Frontal cortex (tissue), 4 donors: ENCODE results near the gene TOR2A. TPM values are rescaled to one million over a fixed set of nuclear protein-coding genes. Genes with fewer than 3 reads are reported as not detected.

Experiments
- DNase-seq, 2 donors: peaks; one replicate each; pipeline ENCODE4 v3.0.0; 2012; ENCODE audit warnings: low spot score in 2 of 2
- FAIRE-seq: peaks from 2 replicates; lab custom pipeline; 2012; peaks lifted over from hg19 to GRCh38; lab: Jason Lieb, UNC
- total RNA-seq: library from RNA; depleted of rRNA; stranded (reverse); fragments of >200 nt; gene quantifications from one replicate; pipeline ENCODE4 v1.2.3, GENCODE V29; 2014
- donor health status: control.
- donor health status: control.
- donor health status: control.

The TOR2A gene
- total RNA-seq, 1 donor from 2014 or later, result 7.3 TPM

DNA sequence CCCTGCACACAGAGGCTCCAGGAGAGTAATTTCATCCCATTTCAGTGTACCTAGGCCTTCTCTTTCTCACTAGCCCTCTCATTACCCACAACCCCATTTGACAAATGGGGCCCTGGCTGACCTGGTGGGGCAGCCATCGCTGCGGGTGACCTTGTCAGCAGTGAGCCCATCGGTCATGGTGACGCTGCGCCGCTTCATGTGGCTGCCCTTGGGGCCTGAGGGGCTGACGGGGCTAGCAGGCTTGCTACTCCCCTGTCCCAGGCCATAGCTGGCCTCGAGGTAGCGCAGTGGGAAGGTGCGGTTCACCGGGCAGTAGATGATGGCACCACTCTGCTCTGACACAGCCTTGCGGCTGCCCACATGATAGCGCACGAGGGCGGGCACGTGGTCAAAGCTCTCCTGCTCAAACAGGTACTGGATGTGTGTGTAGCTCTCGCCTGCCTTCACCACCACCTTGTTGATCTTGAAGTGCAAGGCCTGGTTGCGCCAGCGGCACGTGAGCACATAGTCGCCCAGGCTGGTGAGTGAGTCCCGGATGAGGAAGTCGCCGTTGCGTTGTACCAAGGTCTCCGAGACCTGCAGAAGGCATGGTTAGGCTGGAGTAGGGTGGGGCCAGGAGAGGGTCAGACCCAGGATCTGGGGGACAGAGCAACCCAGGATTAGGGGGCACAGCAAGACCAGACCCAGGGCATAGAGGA lies 14.1 kb upstream of the TOR2A start:
- FAIRE-seq, result no peak

GRCh38 chr9:127746959-127747569 lies 12.0 kb upstream of the TOR2A start:
- DNase-seq (no peak), FAIRE-seq (no peak)

More for the DNA sequence above, 14.1 kb upstream of the TOR2A start:
- no peak for DNase-seq

DNA sequence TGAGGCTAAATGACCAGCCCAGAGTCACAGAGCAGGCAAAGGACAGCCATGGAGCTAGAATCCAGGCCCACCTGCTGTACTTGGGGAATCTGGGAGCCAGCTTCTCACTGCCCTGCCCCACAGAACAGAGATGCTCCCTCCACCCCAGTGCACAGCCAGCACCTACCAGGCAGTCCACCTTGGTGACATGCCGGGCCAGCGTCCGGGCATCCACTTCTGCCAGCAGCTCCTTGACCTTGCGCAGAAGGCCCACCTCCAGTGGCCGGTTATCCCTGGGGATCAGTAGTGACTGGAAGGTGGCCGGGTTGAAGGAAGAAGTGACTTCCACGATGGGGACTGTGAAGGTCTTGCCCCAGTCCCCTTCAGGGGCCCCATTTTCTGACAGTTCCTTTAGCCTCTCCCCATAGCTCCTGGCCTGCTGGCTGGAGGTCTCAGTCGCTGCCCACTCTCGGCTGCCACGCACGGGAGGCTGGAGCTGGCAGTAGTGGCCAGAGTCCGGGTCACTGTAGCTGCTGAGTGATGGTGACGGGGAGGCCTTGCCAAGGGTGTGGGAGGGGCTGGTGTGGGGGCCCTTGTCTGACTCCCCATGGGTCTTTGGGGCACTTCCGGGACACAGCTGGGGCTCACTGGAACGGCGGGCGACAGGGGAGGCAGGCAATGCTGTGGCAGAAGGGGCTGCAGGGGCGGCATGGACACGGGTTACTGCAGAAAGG lies 9.5 kb upstream of the TOR2A start:
- FAIRE-seq (no peak), DNase-seq (no peak)

- FAIRE-seq (no peak), DNase-seq (peak in 1 of 2 donors; percentile 49)
Observed at GRCh38 chr9:127742435-127743088, 7.5 kb upstream of the TOR2A start.

GRCh38 chr9:127741831-127742434 lies 6.8 kb upstream of the TOR2A start:
- DNase-seq, result peak; percentile 78 to 82
- no peak for FAIRE-seq

DNA sequence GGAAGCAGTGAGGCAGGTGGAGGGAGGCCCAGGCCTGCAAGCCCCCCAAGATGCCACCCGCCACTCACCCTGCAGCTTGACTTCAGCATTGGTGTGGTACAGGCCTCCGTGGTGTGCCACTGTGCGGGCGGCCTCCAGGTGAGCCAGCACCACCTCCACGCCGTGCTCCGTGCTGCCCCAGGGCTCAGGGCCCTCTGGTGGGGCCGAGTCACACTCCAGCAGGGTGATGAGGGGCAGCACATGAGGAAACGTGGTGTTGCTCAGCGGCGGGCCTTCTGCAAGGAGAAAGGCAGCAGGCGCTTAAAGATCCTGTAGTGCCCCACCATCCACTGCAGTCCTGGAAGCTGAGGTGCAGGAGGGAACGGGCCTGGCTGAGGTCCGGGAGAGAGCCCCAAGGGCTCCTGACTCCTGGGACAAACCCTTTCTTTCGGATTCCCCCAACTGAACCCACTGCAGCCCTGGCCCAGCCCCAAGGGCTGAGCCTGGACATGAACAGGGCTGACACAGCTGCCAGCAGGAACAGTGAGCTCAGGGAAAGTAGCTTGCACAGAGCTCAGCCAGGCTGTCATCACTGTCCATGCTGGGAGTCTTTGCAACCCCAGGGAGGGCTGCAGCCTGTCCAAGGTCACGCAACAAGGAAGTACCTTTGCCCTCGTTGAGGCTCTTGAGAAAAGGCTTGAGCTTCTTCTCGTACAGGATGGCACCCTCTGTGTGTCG lies 4.7 kb upstream of the TOR2A start:
- no peak for DNase-seq
- no peak for FAIRE-seq

DNA sequence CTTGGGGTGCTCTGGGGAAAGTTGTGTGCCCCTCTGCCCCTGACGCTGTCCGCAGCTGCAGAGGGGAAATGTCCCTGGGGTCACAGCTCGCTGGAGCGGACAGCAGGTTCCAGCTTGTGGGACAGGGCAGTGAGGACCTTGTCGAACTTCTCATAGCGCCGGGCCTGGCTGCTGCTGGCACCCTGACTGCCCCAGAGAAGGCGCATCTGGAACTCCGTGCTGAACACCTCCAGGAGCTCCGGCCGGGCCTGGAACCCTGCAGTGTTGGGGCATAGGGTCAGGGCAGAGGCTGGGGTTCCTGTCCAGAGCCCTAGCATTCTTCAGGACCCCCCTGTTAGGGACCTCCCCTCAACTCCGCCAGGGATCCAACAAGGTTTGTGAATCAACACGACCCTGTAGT lies 3.6 kb upstream of the TOR2A start:
- FAIRE-seq, result no peak
- DNase-seq, result no peak

DNA sequence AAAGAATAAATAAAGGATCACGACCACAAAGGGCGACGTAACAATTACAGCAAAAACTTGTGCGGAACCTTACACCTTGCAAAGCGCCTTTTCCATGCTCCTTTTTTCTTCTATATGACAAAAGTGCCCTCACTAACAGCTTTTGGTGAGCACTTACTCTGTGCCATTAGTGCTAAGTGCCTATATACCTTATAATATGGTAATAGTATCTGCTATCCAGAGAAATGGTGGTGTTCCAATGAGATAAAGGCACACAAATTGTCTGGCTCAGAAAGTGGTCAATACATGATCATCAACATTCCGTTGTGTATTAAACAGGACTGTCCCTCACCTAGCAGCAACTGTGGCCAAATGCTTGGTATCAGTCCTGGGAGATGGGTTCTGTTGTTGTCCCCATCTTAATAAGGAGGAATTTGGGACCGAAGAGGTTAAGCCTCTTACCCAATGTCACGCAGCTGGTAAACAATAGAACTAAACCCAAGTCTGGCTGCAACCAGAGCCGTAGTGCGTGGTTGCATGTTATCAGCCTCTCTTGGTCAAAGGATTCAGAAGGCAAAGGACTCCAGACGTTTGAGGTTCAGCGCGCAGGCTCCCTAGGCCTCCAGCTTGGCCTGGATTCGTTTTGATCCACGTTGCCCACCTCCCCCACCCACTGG lies 564 bp upstream of the TOR2A start:
- FAIRE-seq, result no peak
- DNase-seq, result no peak

GRCh38 chr9:127734247-127734746 lies 797 bp downstream of the TOR2A start:
- no peak for DNase-seq
- no peak for FAIRE-seq

DNA sequence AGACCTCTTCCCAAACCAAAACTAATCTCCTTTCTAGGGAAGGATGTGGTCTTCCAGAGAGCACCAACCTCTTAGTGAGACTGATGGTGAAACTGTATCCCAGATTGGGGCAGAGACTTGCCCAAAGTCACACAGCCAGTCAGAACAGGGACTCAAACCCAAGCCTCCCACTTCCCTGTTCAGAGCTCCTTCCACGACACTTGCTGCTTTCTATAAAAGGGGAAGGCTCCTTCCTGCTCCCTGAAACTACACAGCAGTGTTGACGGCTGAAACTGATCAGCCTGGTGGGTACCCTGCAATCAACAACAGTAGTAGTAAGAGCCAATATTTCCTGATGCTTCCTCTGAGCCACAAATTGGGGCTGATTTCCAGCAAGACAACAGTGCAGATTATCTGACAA lies 1.5 kb downstream of the TOR2A start:
- no peak for FAIRE-seq
- DNase-seq, result no peak

- no peak for FAIRE-seq
- no peak for DNase-seq
Observed at GRCh38 chr9:127732444-127732843, 2.6 kb downstream of the TOR2A start.

GRCh38 chr9:127731938-127732337 lies 3.2 kb downstream of the TOR2A start:
- FAIRE-seq (no peak), DNase-seq (no peak)

DNA sequence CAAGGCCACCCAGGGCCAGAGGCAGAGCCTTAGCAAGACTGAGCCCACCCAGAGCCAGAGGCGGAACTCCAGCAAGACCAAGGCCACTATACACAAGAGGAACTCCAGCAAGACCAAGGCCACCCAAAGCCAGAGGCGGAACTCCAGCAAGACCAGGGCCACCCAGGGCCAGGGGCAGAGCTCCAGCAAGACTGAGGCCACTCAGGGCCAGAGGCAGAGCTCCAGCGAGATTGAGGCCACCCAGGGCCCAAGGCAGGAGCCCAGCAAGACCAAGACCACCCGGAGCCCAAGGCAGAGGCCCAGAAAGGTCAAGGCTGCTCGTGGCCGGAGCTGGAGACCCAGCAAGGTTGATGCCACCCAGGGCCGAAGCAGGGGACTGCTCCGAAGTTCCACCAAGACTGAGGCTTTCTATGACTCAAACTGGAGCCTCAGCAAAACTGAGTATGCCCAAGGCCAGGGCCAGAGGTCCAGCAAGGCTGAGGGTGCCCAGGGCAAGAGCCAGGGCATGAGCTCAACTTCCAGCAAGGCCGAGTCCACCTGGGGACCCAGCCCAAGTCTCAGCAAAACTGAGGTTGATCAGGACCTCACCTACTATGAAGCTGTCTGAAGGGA lies 4.2 kb downstream of the TOR2A start:
- FAIRE-seq (no peak), DNase-seq (no peak)

DNA sequence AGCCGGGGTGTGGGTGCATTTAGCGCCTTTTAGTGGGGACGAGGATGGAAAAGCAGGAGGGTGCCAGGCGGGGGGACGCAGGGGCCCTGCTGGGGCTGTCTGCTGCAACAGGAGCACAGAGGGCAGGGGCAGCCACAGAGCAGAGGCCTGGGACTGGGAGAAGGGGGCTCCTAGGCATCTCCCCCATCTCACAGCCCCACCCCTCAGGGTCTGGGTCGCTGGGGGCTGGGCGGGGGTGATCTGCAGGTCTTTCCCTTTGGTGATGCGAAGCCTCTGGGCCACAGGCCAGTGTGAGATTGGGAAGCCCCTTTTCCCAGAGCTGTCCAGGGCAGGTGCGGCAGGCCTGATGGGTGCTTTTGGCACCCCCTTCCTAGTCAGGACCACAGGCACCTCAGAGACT lies 4.8 kb downstream of the TOR2A start:
- DNase-seq, result no peak
- no peak for FAIRE-seq

GRCh38 chr9:127729522-127730256 lies 5.4 kb downstream of the TOR2A start:
- no peak for DNase-seq
- no peak for FAIRE-seq

GRCh38 chr9:127728808-127729207 lies 6.3 kb downstream of the TOR2A start:
- DNase-seq, result no peak
- FAIRE-seq, result no peak

GRCh38 chr9:127726871-127727270 lies 8.2 kb downstream of the TOR2A start:
- FAIRE-seq, result no peak
- DNase-seq, result no peak

DNA sequence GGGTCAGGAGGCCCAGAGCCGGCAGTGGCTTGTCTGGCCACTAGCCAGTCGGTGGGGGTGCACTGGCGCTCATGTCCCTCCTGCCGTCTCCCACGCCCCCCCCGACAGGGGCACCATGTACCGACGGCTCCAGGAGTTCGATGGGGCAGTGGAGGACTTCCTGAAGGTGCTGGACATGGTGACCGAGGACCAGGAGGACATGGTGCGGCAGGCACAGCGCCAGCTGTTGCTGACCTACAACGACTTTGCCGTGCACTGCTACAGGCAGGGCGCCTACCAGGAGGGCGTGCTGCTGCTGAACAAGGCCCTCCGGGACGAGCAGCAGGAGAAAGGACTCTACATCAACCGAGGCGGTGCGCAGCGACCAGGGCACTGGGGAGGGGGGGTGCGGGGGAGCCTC lies 11.1 kb downstream of the TOR2A start:
- DNase-seq (no peak), FAIRE-seq (no peak)
